Skeletal muscle cell (primary cell): ENCODE measurements around the gene KRT76.

ENCODE experiments used
- DNase-seq: peaks from one replicate; pipeline ENCODE4 v3.0.0-alpha.2; 2010; ENCODE audit warnings: low read depth
- H3K4me3 ChIP-seq: 2 replicates; pipeline ENCODE4 v1.5.1; 2011; ENCODE audit warnings: low read depth, mild to moderate bottlenecking, control low read depth, low read length, moderate library complexity

The KRT76 gene

DNA sequence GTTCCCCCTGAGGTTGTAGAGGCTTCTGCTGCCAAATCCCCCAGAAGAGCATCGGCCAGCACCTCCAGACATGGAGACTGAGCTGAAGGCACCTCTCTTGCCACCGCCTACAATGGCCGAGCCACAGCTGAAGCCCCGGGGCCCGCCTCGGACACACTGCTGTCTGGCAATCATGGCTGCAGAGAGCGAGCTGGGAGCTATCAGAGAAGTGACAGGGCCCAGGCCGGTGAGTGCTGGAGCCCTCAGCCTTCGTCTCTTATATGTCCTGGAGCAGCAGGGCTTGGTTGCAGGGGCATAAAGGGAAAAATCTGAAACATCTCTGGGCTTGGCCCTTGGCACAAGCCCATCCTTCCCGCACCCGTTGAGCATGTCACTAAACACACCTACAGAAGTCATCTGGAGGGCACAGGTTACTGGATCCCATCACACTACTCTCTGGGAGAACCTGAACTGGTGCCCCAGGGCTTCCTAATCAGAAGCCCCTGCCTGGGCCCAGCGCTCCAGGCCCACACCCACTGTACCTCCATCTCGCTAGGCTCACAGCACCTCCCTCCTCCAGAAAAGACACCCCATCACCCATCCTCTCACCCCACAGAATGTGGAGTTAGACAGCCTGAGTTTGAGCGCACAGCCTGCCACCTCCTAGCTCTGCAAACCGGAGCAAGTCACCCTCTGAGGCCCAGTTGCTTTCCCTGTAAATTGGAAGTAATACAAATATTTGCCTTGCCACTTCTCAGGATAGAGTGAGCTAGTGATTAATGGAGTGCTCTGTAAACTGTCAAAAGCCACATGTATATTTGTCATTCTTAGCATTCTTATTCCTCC is 37.0 kb upstream of the KRT76 start, which contains the start of gene KRT4:
KRT4 (minus strand) TSS at position 232 of the 825 bp plus-strand sequence; CDS start at position 174, 58 bp downstream.
- no peak for DNase-seq
- H3K4me3 ChIP-seq, result no peak within 1 kb of the TSS

- H3K4me3 ChIP-seq, result no peak overlapping the region
- DNase-seq, result no peak
Measured at GRCh38 chr12:52813203-52813819, 36.2 kb upstream of the KRT76 start.

DNA sequence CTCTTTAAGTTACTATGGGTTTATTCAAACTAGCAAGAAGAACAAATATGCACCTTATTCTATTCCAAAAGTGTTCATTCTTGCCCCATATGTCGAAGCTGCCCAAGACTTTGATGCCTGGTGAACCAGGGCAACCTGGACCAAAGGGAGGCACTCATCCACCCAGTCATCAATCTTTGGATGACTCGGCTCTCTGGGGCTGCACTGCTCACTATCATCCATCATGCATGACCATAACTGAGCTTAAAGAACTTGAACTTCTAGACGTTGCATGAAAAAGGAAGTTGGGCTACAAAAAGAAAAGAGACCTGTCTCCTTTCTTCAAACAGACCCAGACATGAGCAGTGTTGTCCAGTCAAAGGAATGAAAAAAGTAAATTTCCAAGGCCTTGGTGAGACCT is 35.6 kb upstream of the KRT76 start:
- DNase-seq, result no peak
- H3K4me3 ChIP-seq, result no peak overlapping the region

DNA sequence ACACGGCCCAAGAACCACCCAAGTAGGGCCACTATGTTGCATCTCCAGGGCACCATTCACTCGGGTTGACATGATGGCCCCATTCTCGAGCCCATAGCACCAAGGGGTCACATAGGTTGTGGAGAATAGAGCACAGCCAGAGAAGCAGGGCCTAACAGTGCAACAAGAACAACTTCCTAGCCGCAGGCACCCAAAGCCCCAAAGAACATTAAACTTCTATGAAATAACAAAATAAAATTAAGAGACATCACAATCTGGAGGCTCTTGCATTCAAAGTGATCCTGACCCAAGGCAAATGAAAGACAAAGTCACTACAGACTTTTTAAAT is 34.9 kb upstream of the KRT76 start:
- DNase-seq, result no peak
- H3K4me3 ChIP-seq, result no peak overlapping the region

GRCh38 chr12:52811191-52812072 is 34.3 kb upstream of the KRT76 start:
- H3K4me3 ChIP-seq, result no peak overlapping the region
- no peak for DNase-seq

DNA sequence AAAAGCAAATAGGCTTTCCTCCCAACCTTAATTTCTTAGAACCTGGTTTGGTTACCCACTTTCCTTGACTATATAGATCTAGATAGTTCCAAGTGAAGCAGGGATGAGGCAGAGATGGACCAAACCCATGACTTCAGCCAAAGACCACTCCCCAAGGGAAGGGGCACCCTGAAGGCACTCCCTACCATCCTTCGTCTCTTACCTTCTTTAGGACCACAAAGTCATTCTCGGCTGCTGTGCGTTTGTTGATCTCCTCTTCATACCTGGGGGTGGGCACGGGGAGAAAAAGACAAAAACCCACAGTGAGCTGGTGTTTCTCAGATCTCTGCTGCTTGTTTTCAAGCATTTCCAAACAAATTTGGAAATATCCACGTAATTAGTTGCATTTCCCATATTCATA is 33.4 kb upstream of the KRT76 start:
- DNase-seq, result no peak

DNA sequence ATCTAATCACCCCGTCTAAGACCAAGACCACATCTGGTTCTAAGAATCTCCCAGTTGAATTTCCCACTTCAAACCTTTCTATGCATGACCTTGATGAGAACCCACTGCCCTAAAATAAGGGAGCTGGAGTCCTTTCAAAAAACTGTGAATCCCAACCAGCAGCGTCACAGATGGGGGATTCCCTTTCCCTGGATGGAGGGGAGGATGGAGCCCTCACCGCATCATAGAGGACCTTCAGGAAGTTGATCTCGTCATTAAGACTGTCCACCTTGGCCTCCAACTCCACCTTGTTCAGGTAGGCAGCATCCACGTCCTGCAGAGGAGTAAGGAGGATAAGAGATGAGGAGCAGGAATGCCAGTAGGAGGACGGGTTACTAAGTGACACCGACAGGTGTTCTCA is 32.0 kb upstream of the KRT76 start:
- H3K4me3 ChIP-seq, result no peak overlapping the region
- DNase-seq, result no peak

More for the DNA sequence above, 33.4 kb upstream of the KRT76 start:
- no peak overlapping the region for H3K4me3 ChIP-seq

- H3K4me3 ChIP-seq, result no peak overlapping the region
- no peak for DNase-seq
Measured at GRCh38 chr12:52808573-52809160, 31.5 kb upstream of the KRT76 start.

- H3K4me3 ChIP-seq, result no peak overlapping the region
- no peak for DNase-seq
Measured at GRCh38 chr12:52807544-52808470, 30.7 kb upstream of the KRT76 start.

GRCh38 chr12:52806821-52807543 is 29.8 kb upstream of the KRT76 start:
- DNase-seq, result no peak
- no peak overlapping the region for H3K4me3 ChIP-seq

DNA sequence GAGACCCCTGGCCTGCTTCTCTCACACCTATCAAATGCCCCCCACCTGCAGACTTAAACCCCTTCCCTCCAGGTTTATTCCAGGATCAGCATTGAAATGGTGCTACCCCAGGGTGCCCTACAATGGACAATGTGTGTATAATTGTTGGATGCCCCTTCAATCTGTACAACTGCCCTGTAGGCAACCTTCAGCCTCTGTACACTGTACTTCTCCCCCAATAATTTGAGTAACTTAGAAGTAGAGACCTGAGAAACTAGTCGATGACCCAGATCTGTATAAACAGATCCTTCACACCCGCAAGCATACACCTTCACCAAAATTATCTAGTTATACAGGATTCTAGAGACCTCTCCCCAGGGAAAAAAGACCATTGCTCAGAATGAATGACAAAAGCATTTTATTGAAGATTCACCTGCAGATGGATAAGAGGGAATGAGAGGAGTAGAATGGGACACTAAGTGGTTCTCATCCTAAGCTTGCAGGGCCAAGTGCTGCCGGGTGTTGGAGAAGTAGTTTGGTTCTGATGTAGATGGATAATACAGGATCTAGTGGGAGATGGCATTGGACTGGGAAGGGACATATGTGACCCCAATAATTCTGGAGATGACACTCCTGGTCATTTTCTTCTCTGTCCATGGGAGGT is 29.1 kb upstream of the KRT76 start:
- no peak for DNase-seq
- H3K4me3 ChIP-seq, result no peak overlapping the region

- no peak overlapping the region for H3K4me3 ChIP-seq
- no peak for DNase-seq
Measured at GRCh38 chr12:52805739-52806138, 28.6 kb upstream of the KRT76 start.

DNA sequence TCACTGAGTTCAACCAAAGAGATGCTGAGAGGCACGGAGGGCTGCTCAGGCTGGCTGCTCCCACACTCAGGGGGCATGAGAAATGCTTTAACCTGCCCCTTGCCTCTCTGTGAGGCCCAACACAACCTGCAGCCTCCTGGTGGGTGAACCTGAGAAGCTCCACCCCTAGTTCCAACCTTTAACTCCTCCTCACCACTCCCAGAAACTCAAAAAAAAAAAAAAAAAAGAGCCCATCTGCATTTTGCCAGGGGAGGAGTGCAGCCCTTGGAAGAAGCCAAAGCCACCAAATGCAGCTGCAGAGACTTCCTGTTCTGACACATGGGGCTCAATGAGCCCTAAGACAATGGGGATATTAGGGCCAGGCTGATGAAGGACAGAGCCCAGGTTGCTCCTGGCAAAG is 27.9 kb upstream of the KRT76 start:
- no peak for DNase-seq
- H3K4me3 ChIP-seq, result no peak overlapping the region

GRCh38 chr12:52802442-52802841 is 25.3 kb upstream of the KRT76 start:
- no peak overlapping the region for H3K4me3 ChIP-seq
- no peak for DNase-seq

- DNase-seq, result no peak
- no peak overlapping the region for H3K4me3 ChIP-seq
Measured at GRCh38 chr12:52801773-52802172, 24.6 kb upstream of the KRT76 start.

GRCh38 chr12:52800259-52800917 is 23.2 kb upstream of the KRT76 start:
- DNase-seq, result no peak
- no peak overlapping the region for H3K4me3 ChIP-seq

DNA sequence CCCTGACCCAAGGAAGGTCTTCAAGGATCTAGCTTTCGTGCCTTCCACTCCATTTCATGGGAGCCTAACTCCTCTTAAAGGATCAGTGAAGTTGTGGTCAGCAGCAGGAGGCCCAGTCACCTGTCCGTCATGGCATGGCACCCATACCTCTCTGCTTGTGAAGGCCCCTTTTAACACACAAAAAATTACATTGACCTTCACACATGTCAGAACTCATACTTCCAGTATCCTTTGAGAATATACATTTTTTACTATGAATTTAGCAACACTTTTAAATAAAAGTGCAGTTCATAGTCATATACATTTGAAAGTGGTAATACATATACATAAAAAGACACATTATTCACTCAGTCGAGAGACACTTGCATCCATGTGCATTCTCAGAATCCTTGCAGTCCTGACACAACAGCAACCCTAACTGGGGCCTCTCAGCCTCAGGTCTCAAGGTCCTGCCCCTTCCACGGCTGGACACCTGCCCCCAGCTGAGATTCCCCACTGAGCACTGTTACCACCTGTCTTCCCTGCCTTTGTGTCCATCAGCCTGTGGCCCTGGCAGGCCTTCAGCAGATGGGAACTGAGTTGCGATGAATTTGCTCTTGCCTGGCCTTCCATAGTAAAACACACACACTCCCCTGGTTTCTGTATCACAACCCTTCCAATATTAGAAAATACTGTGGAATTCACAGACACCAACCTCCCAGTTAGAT is 22.5 kb upstream of the KRT76 start:
- DNase-seq, result no peak
- H3K4me3 ChIP-seq, result no peak overlapping the region
